ENCODE results near the gene YIPF5.

Gene YIPF5

GRCh38 chr5:144179226-144179625 lies 8.8 kb upstream of the YIPF5 start:
- DNase-seq (ENCODE audit: low read depth in 2 of 2): no peak

GRCh38 chr5:144177548-144177947 lies 7.1 kb upstream of the YIPF5 start:
- DNase-seq (ENCODE audit: low read depth in 2 of 2): no peak

GRCh38 chr5:144173766-144174165 lies 3.3 kb upstream of the YIPF5 start:
- DNase-seq (ENCODE audit: low read depth in 2 of 2): no peak

GRCh38 chr5:144169904-144170275 lies 569 bp downstream of the YIPF5 start:
- no peak for DNase-seq (ENCODE audit: low read depth in 2 of 2)

- DNase-seq (ENCODE audit: low read depth in 2 of 2): no peak
Measured at GRCh38 chr5:144167998-144168397, 2.5 kb downstream of the YIPF5 start.

- DNase-seq (ENCODE audit: low read depth in 2 of 2): no peak
Measured at GRCh38 chr5:144166696-144167095, 3.8 kb downstream of the YIPF5 start.

GRCh38 chr5:144162686-144163085 lies 7.8 kb downstream of the YIPF5 start:
- no peak for DNase-seq (ENCODE audit: low read depth in 2 of 2)

GRCh38 chr5:144156767-144157171 lies 13.7 kb downstream of the YIPF5 start:
- DNase-seq (ENCODE audit: low read depth in 2 of 2): no peak

- no peak for DNase-seq (ENCODE audit: low read depth in 2 of 2)
Measured at GRCh38 chr5:144151026-144151425, 19.4 kb downstream of the YIPF5 start.

GRCh38 chr5:144144956-144145751 lies 25.3 kb downstream of the YIPF5 start:
- no peak for DNase-seq (ENCODE audit: low read depth in 2 of 2)

- DNase-seq (ENCODE audit: low read depth in 2 of 2): no peak
Measured at GRCh38 chr5:144143625-144144024, 26.8 kb downstream of the YIPF5 start.

GRCh38 chr5:144142824-144143162 lies 27.7 kb downstream of the YIPF5 start:
- no peak for DNase-seq (ENCODE audit: low read depth in 2 of 2)

- no peak for DNase-seq (ENCODE audit: low read depth in 2 of 2)
Measured at GRCh38 chr5:144142139-144142823, 28.2 kb downstream of the YIPF5 start.

GRCh38 chr5:144141585-144141984 lies 28.9 kb downstream of the YIPF5 start:
- DNase-seq (ENCODE audit: low read depth in 2 of 2): no peak

- DNase-seq (ENCODE audit: low read depth in 2 of 2): no peak
Measured at GRCh38 chr5:144139586-144139985, 30.9 kb downstream of the YIPF5 start.

GRCh38 chr5:144135113-144135762 lies 35.2 kb downstream of the YIPF5 start:
- no peak for DNase-seq (ENCODE audit: low read depth in 2 of 2)

- DNase-seq (ENCODE audit: low read depth in 2 of 2): no peak
Measured at GRCh38 chr5:144134194-144134826, 36.1 kb downstream of the YIPF5 start.

- no peak for DNase-seq (ENCODE audit: low read depth in 2 of 2)
Measured at GRCh38 chr5:144133050-144133633, 37.3 kb downstream of the YIPF5 start.

GRCh38 chr5:144131261-144131660 lies 39.2 kb downstream of the YIPF5 start:
- DNase-seq (ENCODE audit: low read depth in 2 of 2): no peak

- DNase-seq (ENCODE audit: low read depth in 2 of 2): no peak
Measured at GRCh38 chr5:144130306-144130705, 40.2 kb downstream of the YIPF5 start.

- DNase-seq (ENCODE audit: low read depth in 2 of 2): no peak
Measured at GRCh38 chr5:144128844-144129243, 41.6 kb downstream of the YIPF5 start.

- DNase-seq (ENCODE audit: low read depth in 2 of 2): no peak
Measured at GRCh38 chr5:144126707-144127106, 43.8 kb downstream of the YIPF5 start.

Data from stimulated activated CD4-positive, alpha-beta T cell treated with anti-CD3 and anti-CD28 coated beads, Interleukin-12 subunit alpha, Interleukin-12 subunit beta, amount 100 ng/mL, for 24 hours (primary cell).